Prostate gland (tissue), 2 donors: ENCODE data around the gene SLC12A8.

ENCODE experiments used
- CTCF ChIP-seq, 4 experiments: fragments of 200-600 bp in 2 of 4; fragments of 450-650 bp in 2 of 4; sonication (generic) in 2 of 4; IDR thresholded peaks; 1 replicate in 3 of 4; 2 replicates in 1 of 4; pipeline ENCODE4 v1.5.1; 2016 to 2019; ENCODE audit warnings: antibody characterized with exemption in 4 of 4, mild to moderate bottlenecking in 2 of 4, moderate library complexity in 2 of 4
- POLR2AphosphoS5 ChIP-seq: sonication (generic); formaldehyde crosslinking; IDR thresholded peaks from one replicate; pipeline ENCODE4 v1.6.1; 2017; ENCODE audit warnings: antibody characterized with exemption

- TF ChIP-seq CTCF (IDR thresholded peaks at IDR 0.05): no peak
- TF ChIP-seq POLR2AphosphoS5: no peak
Observed at GRCh38 chr3:125163739-125164601, 48.6 kb downstream of the SLC12A8 start.
